Peyer's patch (tissue), 4 donors: ENCODE data around the gene ZNF143. TPM values are rescaled to one million over a fixed set of nuclear protein-coding genes. Genes with fewer than 3 reads are reported as not detected.
A peak's percentile ranks its signal among the peaks of the same experiment; 100 is the strongest.

ENCODE experiments used
- DNase-seq, 3 donors: peaks; one replicate each; pipeline ENCODE4 v3.0.0-alpha.2; 2017 to 2019
- H3K27ac ChIP-seq, 4 donors: fragments of 200-600 bp; sonication (generic); one replicate each; pipeline ENCODE4 v1.5.1; 2016 to 2019
- H3K27me3 ChIP-seq, 2 donors: fragments of 200-600 bp; sonication (generic); one replicate each; pipeline ENCODE4 v1.5.1; 2019
- H3K36me3 ChIP-seq, 3 donors: fragments of 200-600 bp; sonication (generic); one replicate each; pipeline ENCODE4 v1.5.1; 2016 to 2019
- H3K4me1 ChIP-seq, 4 donors: fragments of 200-600 bp; sonication (generic); one replicate each; pipeline ENCODE4 v1.5.1; 2016 to 2019
- H3K4me3 ChIP-seq, 4 donors: fragments of 200-600 bp; sonication (generic); 1 replicate in 3 of 4; 2 replicates in 1 of 4; pipeline ENCODE4 v1.5.1; 2016 to 2019; ENCODE audit warnings: mild to moderate bottlenecking in 1 of 4
- H3K9me3 ChIP-seq, 4 donors: fragments of 200-600 bp; sonication (generic); one replicate each; pipeline ENCODE4 v1.5.1; 2016 to 2019; ENCODE audit warnings: mild to moderate bottlenecking in 1 of 4
- POLR2A ChIP-seq, 2 donors: fragments of 450-650 bp; IDR thresholded peaks; one replicate each; pipeline ENCODE4 v1.5.1; 2017; ENCODE audit warnings: antibody characterized with exemption in 2 of 2, mild to moderate bottlenecking in 2 of 2, moderate library complexity in 2 of 2
- total RNA-seq, 4 donors: library from RNA; depleted of rRNA; stranded (reverse); fragments of >200 nt; gene quantifications; one replicate each; pipeline ENCODE4 v1.1.0, GENCODE V29; 2016
- TF ChIP-seq, protein P1 (sequence below), 6 experiments: fragments of 450-650 bp in 4 of 6; fragments of 200-600 bp in 2 of 6; sonication (generic) in 1 of 6; IDR thresholded peaks; one replicate each; pipeline ENCODE4 v1.5.1; 2017 to 2019; ENCODE audit warnings: antibody characterized with exemption in 6 of 6, mild to moderate bottlenecking in 3 of 6, moderate library complexity in 1 of 6

ZNF143 gene
- total RNA-seq, 4 donors from 2014 or later = 8.5 to 56.1 (median 35.7) TPM

- TF ChIP-seq POLR2A (IDR thresholded peaks at IDR 0.05) = no peak
- TF ChIP-seq, protein P1, sequence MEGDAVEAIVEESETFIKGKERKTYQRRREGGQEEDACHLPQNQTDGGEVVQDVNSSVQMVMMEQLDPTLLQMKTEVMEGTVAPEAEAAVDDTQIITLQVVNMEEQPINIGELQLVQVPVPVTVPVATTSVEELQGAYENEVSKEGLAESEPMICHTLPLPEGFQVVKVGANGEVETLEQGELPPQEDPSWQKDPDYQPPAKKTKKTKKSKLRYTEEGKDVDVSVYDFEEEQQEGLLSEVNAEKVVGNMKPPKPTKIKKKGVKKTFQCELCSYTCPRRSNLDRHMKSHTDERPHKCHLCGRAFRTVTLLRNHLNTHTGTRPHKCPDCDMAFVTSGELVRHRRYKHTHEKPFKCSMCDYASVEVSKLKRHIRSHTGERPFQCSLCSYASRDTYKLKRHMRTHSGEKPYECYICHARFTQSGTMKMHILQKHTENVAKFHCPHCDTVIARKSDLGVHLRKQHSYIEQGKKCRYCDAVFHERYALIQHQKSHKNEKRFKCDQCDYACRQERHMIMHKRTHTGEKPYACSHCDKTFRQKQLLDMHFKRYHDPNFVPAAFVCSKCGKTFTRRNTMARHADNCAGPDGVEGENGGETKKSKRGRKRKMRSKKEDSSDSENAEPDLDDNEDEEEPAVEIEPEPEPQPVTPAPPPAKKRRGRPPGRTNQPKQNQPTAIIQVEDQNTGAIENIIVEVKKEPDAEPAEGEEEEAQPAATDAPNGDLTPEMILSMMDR (IDR thresholded peaks at IDR 0.05) = no peak
- Histone ChIP-seq H3K4me1 (peaks cover 0 to 3% (median 0%) of the 10 kb centered on the region in 4 donors), H3K9me3 (no peaks in the 10 kb centered on the region), H3K27me3 (no peaks in the 10 kb centered on the region), H3K36me3 (no peaks in the 10 kb centered on the region), H3K4me3 (no peak overlapping the region), H3K27ac (no peak overlapping the region)
- no peak for DNase-seq
These were observed 100.6 kb downstream of the ZNF143 start for GRCh38 chr11:9561279-9561982.

DNA sequence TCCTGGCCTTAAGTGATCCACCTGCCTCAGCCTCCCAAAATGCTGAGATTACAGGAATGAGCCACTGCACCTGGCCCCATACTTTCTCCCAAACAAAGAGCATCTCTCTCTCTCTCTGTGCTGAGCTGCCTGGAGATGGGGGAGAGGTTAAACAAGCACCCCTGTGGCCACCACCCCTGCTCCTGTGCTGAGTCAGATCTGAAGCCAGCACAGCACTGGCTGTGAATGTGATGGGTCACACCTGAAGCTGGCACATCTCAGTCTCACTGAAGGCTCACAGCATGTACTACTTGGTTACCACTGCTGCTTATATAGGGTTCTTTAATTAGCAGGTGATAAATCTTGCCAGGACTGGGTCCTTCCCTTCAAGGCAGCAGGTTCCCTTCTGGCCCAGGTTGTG, 101.9 kb downstream of the ZNF143 start:
- DNase-seq = no peak
- no peak overlapping the region for H3K4me3 ChIP-seq
- TF ChIP-seq, protein P1 (IDR thresholded peaks at IDR 0.05) = no peak
- TF ChIP-seq POLR2A (IDR thresholded peaks at IDR 0.05) = no peak
- no peaks in the 10 kb centered on the region for H3K27me3 ChIP-seq
- no peaks in the 10 kb centered on the region for H3K36me3 ChIP-seq
- H3K9me3 ChIP-seq = no peaks in the 10 kb centered on the region
- no peak overlapping the region for H3K27ac ChIP-seq
- H3K4me1 ChIP-seq = peaks cover 0 to 11% (median 0%) of the 10 kb centered on the region in 4 donors

GRCh38 chr11:9563196-9563730, 102.5 kb downstream of the ZNF143 start:
- DNase-seq = no peak
- Histone ChIP-seq H3K27ac (no peak overlapping the region), H3K4me3 (no peak overlapping the region), H3K36me3 (no peaks in the 10 kb centered on the region), H3K9me3 (no peaks in the 10 kb centered on the region), H3K27me3 (no peaks in the 10 kb centered on the region), H3K4me1 (peaks cover 0 to 17% (median 2%) of the 10 kb centered on the region in 4 donors)
- TF ChIP-seq POLR2A (IDR thresholded peaks at IDR 0.05) = no peak
- TF ChIP-seq, protein P1 (IDR thresholded peaks at IDR 0.05) = no peak

DNA sequence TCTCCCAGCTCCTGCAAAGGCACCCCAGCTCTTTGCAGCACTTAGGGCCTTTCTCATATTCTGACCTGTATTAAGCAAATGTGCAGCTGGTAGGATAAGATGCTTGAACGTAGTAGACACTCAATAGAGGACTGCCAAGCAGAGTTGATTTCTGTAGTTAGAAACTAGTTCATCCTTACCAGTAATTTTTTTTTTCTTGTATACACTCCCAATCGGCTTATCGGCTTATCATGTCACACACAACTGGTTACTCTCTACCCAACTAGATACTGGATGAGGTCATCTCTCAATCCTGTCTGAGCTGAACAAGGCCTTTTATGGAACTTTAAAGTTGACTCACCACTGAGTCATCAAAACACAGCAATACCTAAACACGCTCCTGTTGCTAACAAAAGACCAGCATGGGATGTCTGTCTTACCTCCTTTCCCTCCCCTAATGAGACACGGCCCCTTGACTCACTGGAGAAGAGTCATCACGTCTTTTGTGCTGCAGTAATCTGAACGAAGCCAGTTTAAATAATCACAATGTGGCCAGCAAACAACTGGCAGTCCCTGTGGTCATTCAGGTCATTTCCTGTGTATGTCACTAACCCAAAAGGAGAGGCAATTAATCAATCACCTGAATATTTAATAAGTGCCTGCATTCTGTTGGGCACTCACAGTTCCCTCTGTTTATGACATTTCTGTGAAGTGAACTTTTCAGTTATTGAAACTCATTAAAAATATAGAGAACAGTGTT, 105.2 kb downstream of the ZNF143 start:
- no peaks in the 10 kb centered on the region for H3K27me3 ChIP-seq
- DNase-seq = peak in 1 of 3 donors; percentile 75
- no peaks in the 10 kb centered on the region for H3K36me3 ChIP-seq
- peak overlapping the region; percentile 15 to 92 (median 56) for H3K27ac ChIP-seq
- peak in 1 of 2 donors; percentile 24 for TF ChIP-seq POLR2A (IDR thresholded peaks at IDR 0.05)
- TF ChIP-seq, protein P1 (IDR thresholded peaks at IDR 0.05) = peak in 1 of 6 experiments; percentile 2
- H3K4me1 ChIP-seq = peaks cover 4 to 33% (median 11%) of the 10 kb centered on the region in 4 donors
- H3K4me3 ChIP-seq = no peak overlapping the region
- no peaks in the 10 kb centered on the region for H3K9me3 ChIP-seq

GRCh38 chr11:9566561-9567063, 105.8 kb downstream of the ZNF143 start:
- Histone ChIP-seq H3K27me3 (no peaks in the 10 kb centered on the region), H3K4me1 (peaks cover 4 to 33% (median 11%) of the 10 kb centered on the region in 4 donors), H3K27ac (peak overlapping the region in 3 of 4 donors; percentile 29 to 92 (median 84)), H3K36me3 (no peaks in the 10 kb centered on the region), H3K4me3 (no peak overlapping the region), H3K9me3 (no peaks in the 10 kb centered on the region)
- TF ChIP-seq, protein P1 (IDR thresholded peaks at IDR 0.05) = no peak
- TF ChIP-seq POLR2A (IDR thresholded peaks at IDR 0.05) = no peak
- DNase-seq = no peak
